ENCODE results near the gene WWTR1. TPM values are rescaled to one million over a fixed set of nuclear protein-coding genes. Genes with fewer than 3 reads are reported as not detected.

The WWTR1 gene
- total RNA-seq, 1 donor from 2014 or later = 98.0 TPM

DNA sequence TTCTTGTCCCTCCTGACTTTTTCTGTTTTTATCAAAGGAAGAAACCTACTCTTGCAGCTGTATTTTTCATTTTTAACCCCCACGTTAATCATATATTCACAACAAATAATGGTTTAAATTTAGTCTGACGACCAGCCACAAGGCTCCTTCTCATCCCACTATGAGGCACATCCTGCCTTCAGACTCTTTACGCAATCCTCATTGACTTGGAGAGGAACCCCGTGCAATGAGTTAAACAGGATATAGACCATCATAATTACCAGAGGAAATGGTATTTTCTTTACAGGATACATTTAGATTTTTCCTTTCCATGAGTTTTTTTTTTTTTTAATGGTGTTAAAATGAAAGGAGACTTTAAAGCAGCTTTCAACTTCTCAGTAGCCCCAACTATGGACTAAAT is 68.5 kb downstream of the WWTR1 start:
- Mint-ChIP-seq H3K4me1 (peaks cover 40% of the 10 kb centered on the region), H3K36me3 (no peaks in the 10 kb centered on the region), H3K9me3 (no peaks in the 10 kb centered on the region), H3K4me3 (no peak overlapping the region), H3K27me3 (ENCODE audit: low read depth) (no peaks in the 10 kb centered on the region), H3K27ac (peak overlapping the region; percentile 87)
- DNase-seq (ENCODE audit: low spot score in 2 of 2, unreplicated experiment in 2 of 2) = no peak
- TF ChIP-seq, protein P1, sequence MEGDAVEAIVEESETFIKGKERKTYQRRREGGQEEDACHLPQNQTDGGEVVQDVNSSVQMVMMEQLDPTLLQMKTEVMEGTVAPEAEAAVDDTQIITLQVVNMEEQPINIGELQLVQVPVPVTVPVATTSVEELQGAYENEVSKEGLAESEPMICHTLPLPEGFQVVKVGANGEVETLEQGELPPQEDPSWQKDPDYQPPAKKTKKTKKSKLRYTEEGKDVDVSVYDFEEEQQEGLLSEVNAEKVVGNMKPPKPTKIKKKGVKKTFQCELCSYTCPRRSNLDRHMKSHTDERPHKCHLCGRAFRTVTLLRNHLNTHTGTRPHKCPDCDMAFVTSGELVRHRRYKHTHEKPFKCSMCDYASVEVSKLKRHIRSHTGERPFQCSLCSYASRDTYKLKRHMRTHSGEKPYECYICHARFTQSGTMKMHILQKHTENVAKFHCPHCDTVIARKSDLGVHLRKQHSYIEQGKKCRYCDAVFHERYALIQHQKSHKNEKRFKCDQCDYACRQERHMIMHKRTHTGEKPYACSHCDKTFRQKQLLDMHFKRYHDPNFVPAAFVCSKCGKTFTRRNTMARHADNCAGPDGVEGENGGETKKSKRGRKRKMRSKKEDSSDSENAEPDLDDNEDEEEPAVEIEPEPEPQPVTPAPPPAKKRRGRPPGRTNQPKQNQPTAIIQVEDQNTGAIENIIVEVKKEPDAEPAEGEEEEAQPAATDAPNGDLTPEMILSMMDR (IDR thresholded peaks at IDR 0.05; ENCODE audit: unreplicated experiment) = no peak

DNA sequence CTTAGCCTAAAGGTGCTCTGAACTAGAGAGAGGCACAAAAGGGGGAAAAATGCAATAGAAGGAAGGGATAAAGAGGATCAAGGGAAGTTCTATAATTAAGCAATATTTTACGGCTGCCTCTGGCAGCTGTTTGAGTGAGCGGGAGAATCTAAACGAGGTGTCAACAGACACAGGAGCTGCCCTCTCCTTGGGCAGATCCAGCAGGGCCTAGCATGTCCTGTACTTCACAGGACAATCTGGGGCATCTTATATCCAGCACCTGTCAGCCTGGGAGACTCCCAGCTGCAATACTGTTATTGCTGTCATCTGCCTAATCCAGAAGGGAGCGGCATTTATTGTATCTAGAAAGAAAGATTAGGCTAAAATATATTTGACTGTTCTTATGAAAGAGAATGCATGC is 68.9 kb downstream of the WWTR1 start:
- H3K27me3 Mint-ChIP-seq (ENCODE audit: low read depth) = no peaks in the 10 kb centered on the region
- H3K36me3 Mint-ChIP-seq = no peaks in the 10 kb centered on the region
- peak overlapping the region; percentile 87 for H3K27ac Mint-ChIP-seq

DNA sequence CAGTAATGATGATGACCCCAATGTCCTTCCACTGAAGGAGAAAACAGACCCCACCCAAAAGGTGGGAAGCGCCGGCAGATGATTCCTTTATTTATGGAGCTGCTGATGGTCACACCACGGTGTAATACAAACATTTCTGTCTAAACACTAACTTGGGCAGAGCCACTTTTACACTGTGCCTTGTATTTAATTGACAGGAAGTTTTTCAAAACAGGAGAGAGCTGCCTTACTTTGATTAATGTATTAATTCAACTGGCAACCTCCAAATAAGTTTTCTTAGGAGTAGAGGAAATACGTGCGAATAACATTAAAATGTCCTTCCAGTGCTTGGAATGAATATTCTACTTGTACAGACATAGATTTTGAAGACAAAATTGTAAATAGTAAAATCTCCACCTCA is 70.4 kb downstream of the WWTR1 start:
- TF ChIP-seq, protein P1 (IDR thresholded peaks at IDR 0.05; ENCODE audit: unreplicated experiment) = no peak
- Mint-ChIP-seq H3K27ac (peak overlapping the region; percentile 23), H3K4me3 (no peak overlapping the region), H3K4me1 (peaks cover 29% of the 10 kb centered on the region), H3K9me3 (no peaks in the 10 kb centered on the region), H3K27me3 (ENCODE audit: low read depth) (no peaks in the 10 kb centered on the region), H3K36me3 (no peaks in the 10 kb centered on the region)
- no peak for DNase-seq (ENCODE audit: low spot score in 2 of 2, unreplicated experiment in 2 of 2)

More for the DNA sequence above, 68.9 kb downstream of the WWTR1 start:
- no peak overlapping the region for H3K4me3 Mint-ChIP-seq
- no peaks in the 10 kb centered on the region for H3K9me3 Mint-ChIP-seq
- H3K4me1 Mint-ChIP-seq = peaks cover 40% of the 10 kb centered on the region
- no peak for DNase-seq (ENCODE audit: low spot score in 2 of 2, unreplicated experiment in 2 of 2)
- TF ChIP-seq, protein P1 (IDR thresholded peaks at IDR 0.05; ENCODE audit: unreplicated experiment) = no peak

DNA sequence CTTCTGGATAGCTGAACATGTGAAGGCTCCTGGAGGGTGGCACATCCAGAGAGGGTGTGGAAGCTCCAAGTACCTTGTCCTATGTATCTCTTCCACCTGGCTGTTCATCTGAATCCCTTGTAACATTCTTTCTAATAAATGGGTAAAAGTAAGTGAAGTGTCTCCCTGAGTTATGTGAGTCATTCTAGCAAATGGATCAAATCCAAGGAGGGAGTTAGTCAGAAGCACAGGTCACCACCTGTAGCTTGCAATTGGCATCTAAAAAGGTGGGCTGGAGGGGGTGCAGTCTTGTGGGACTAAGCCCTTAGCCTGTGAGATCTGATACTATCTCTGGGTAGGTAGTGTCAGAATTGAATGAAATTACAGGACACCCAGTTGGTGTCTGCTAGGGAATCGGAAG is 71.0 kb downstream of the WWTR1 start:
- no peak for DNase-seq (ENCODE audit: low spot score in 2 of 2, unreplicated experiment in 2 of 2)
- Mint-ChIP-seq H3K27me3 (ENCODE audit: low read depth) (no peaks in the 10 kb centered on the region), H3K4me1 (peaks cover 30% of the 10 kb centered on the region), H3K27ac (peak overlapping the region; percentile 60), H3K9me3 (no peaks in the 10 kb centered on the region), H3K4me3 (no peak overlapping the region), H3K36me3 (no peaks in the 10 kb centered on the region)
- TF ChIP-seq, protein P1 (IDR thresholded peaks at IDR 0.05; ENCODE audit: unreplicated experiment) = no peak

DNA sequence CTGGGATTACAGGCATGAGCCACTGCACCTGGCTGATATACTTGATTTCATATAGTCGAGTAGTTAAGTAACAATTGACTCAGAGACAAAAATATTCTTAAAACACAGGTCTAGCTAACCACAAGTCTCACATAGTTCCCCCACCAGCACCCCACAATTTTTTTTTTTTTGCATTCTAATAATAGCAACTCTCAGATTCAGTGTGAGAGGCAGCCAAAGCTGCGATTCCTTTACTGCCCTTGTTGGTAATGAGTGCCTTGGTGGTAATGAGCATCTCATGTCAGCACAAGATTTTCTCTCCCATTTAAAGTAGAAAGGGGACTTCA is 72.5 kb downstream of the WWTR1 start:
- TF ChIP-seq, protein P1 (IDR thresholded peaks at IDR 0.05; ENCODE audit: unreplicated experiment) = no peak
- DNase-seq (ENCODE audit: low spot score in 2 of 2, unreplicated experiment in 2 of 2) = no peak
- Mint-ChIP-seq H3K4me1 (peaks cover 35% of the 10 kb centered on the region), H3K9me3 (no peaks in the 10 kb centered on the region), H3K4me3 (no peak overlapping the region), H3K36me3 (no peaks in the 10 kb centered on the region), H3K27ac (no peak overlapping the region), H3K27me3 (ENCODE audit: low read depth) (no peaks in the 10 kb centered on the region)
